ENCODE measurements around the gene TEKT2.

TEKT2 gene

DNA sequence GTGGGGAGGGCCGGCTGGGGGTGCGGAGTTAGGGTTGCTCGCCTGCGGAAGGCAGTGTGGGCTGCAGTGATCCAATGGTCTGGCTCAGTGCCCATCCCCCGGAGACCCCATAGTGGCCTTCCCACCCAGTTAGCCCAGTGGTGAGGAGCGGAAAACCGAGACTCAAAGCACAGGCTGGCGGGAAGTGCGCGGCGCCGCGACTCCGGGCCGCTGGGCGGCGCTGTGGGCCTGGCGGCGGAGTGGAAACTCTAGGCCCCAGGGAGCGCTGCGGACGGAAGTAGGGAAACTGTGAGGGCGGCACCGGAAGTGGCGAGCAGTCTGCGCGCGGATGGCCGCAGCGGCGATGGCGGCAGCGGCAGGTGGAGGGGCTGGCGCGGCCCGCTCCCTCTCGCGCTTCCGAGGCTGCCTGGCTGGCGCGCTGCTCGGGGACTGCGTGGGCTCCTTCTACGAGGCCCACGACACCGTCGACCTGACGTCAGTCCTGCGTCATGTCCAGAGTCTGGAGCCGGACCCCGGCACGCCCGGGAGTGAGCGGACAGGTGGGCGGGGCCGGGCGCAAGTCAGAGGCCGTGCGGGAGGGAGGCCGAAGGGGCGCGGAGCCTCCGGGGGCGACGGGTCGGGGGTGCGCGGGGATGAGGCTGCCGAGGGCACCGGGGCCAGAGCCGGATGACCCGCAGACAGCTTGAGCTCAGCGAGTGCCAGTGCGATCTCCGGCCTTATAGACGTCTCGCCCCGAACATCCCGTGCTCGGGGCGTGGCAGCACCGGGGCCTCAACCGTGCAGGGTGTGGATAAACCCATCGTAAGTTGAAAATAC is 4.9 kb downstream of the TEKT2 start, which contains the start of gene ADPRS (continued):
- TF ChIP-seq, protein P1, sequence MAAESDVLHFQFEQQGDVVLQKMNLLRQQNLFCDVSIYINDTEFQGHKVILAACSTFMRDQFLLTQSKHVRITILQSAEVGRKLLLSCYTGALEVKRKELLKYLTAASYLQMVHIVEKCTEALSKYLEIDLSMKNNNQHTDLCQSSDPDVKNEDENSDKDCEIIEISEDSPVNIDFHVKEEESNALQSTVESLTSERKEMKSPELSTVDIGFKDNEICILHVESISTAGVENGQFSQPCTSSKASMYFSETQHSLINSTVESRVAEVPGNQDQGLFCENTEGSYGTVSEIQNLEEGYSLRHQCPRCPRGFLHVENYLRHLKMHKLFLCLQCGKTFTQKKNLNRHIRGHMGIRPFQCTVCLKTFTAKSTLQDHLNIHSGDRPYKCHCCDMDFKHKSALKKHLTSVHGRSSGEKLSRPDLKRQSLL (tag by site-specific recombination; IDR thresholded peaks at IDR 0.05) = peak; percentile 14; the same call in 1 of the 2 replicates
- TF ChIP-seq ZNF132 (tag by site-specific recombination; IDR thresholded peaks at IDR 0.05; ENCODE audit: borderline replicate concordance) = no peak
- TF ChIP-seq, protein P2, sequence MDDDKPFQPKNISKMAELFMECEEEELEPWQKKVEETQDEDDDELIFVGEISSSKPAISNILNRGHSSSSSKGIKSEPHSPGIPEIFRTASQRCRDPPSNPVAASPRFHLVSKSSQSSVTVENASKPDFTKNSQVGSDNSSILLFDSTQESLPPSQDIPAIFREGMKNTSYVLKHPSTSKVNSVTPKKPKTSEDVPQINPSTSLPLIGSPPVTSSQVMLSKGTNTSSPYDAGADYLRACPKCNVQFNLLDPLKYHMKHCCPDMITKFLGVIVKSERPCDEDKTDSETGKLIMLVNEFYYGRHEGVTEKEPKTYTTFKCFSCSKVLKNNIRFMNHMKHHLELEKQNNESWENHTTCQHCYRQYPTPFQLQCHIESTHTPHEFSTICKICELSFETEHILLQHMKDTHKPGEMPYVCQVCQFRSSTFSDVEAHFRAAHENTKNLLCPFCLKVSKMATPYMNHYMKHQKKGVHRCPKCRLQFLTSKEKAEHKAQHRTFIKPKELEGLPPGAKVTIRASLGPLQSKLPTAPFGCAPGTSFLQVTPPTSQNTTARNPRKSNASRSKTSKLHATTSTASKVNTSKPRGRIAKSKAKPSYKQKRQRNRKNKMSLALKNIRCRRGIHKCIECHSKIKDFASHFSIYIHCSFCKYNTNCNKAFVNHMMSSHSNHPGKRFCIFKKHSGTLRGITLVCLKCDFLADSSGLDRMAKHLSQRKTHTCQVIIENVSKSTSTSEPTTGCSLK (tag by site-specific recombination; IDR thresholded peaks at IDR 0.05) = no peak
- TF ChIP-seq GLIS1 (tag by site-specific recombination; IDR thresholded peaks at IDR 0.05) = peak; percentile 86; the same call in 1 of the 2 replicates
- TF ChIP-seq GLI2 (tag by site-specific recombination; IDR thresholded peaks at IDR 0.05; ENCODE audit: borderline replicate concordance, low read depth) = no peak
- TF ChIP-seq ZSCAN23 (tag by site-specific recombination; IDR thresholded peaks at IDR 0.05) = no peak

DNA sequence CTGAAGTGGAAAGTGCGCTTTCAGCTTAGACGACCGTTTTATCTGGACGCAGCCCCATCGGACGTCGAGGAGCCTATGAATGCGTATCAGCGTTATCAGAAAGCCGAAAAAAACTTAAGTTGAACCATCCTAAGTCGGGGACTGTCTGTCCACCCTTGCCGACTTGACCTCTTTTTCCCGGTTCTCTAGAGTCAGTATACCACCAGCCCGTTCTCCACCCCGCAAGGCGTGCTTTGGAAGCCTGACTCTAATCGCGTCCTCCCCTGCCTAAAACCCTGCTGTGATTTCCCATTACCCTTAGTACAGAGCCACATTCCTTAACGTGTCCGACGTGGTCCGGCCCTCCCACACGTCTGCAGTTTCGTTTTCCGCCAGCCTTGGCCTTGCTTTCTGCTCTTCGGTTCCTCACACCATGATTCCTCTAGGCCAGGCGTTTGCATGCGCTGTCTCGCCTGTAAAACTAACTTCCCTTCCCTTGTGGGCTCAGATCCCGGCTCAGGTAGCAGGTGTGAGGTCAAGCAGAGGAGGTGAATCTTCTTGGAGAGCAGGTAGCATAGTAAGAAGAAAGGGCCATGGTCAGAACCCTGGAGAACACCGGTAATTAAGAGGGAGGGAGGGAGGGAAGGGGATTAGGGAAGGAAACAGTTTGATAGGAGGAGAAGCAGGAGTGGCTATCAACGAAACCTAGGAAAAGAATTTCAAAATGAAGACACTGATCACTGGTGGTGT is 5.7 kb downstream of the TEKT2 start:
- H3K36me3 ChIP-seq (ENCODE audit: control insufficient read depth in 2 of 2, insufficient read depth in 1 of 2, low read length in 2 of 2) = peaks cover 4 to 47% of the 10 kb centered on the region in 2 experiments; a peak in 2 of 3 replicates
- no peaks in the 10 kb centered on the region for H3K9me3 ChIP-seq (ENCODE audit: control insufficient read depth, insufficient read depth, low read depth, low read length)
- no peaks in the 10 kb centered on the region for H3K4me1 ChIP-seq (ENCODE audit: control insufficient read depth, insufficient read depth, low read length)
- CTCF ChIA-PET = interaction anchor here (1.0 to 1.1 kb wide), 3 partner anchors 8 to 206 kb away, joined by 3 to 4 read pairs (median 4); partner anchors contain the start of gene AGO1
- H3K4me3 ChIP-seq (ENCODE audit: low read depth, low read length) = peak overlapping the region; percentile 91
- POLR2A ChIA-PET = no interaction called here
- H3K27ac ChIP-seq (ENCODE audit: extremely low read depth, low read depth, low read length) = peak overlapping the region; percentile 65; the same call in 1 of the 2 replicates
- no peak for TF ChIP-seq BCL11B (tag by site-specific recombination; IDR thresholded peaks at IDR 0.05; ENCODE audit: low read depth)
- no peak for TF ChIP-seq ZNF174 (tag by site-specific recombination; IDR thresholded peaks at IDR 0.05)
- TF ChIP-seq ZNF544 (tag by site-specific recombination; IDR thresholded peaks at IDR 0.05) = no peak
- TF ChIP-seq ZBTB17 (tag by site-specific recombination; IDR thresholded peaks at IDR 0.05) = peak; percentile 15; the same call in 1 of the 2 replicates
- no peak for TF ChIP-seq ZNF791 (tag by site-specific recombination; IDR thresholded peaks at IDR 0.05)
- TF ChIP-seq, protein P3, sequence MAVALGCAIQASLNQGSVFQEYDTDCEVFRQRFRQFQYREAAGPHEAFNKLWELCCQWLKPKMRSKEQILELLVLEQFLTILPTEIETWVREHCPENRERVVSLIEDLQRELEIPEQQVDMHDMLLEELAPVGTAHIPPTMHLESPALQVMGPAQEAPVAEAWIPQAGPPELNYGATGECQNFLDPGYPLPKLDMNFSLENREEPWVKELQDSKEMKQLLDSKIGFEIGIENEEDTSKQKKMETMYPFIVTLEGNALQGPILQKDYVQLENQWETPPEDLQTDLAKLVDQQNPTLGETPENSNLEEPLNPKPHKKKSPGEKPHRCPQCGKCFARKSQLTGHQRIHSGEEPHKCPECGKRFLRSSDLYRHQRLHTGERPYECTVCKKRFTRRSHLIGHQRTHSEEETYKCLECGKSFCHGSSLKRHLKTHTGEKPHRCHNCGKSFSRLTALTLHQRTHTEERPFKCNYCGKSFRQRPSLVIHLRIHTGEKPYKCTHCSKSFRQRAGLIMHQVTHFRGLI (tag by site-specific recombination; IDR thresholded peaks at IDR 0.05) = no peak
- TF ChIP-seq ZNF610 (tag by site-specific recombination; IDR thresholded peaks at IDR 0.05; ENCODE audit: borderline replicate concordance) = no peak
- no peak for TF ChIP-seq SCRT2 (tag by site-specific recombination; IDR thresholded peaks at IDR 0.05)
- no peak for TF ChIP-seq ZSCAN30 (tag by site-specific recombination; IDR thresholded peaks at IDR 0.05)
- no peak for TF ChIP-seq ZNF37A (tag by site-specific recombination; IDR thresholded peaks at IDR 0.05)
- no peak for TF ChIP-seq GLIS1 (tag by site-specific recombination; IDR thresholded peaks at IDR 0.05)
- TF ChIP-seq, protein P4, sequence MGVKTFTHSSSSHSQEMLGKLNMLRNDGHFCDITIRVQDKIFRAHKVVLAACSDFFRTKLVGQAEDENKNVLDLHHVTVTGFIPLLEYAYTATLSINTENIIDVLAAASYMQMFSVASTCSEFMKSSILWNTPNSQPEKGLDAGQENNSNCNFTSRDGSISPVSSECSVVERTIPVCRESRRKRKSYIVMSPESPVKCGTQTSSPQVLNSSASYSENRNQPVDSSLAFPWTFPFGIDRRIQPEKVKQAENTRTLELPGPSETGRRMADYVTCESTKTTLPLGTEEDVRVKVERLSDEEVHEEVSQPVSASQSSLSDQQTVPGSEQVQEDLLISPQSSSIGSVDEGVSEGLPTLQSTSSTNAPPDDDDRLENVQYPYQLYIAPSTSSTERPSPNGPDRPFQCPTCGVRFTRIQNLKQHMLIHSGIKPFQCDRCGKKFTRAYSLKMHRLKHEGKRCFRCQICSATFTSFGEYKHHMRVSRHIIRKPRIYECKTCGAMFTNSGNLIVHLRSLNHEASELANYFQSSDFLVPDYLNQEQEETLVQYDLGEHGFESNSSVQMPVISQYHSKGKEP (tag by site-specific recombination; IDR thresholded peaks at IDR 0.05) = no peak
- no peak for TF ChIP-seq ZNF664 (tag by site-specific recombination; IDR thresholded peaks at IDR 0.05)
- no peak for TF ChIP-seq ZNF114 (tag by site-specific recombination; IDR thresholded peaks at IDR 0.05)
- no peak for TF ChIP-seq ZNF157 (tag by site-specific recombination; IDR thresholded peaks at IDR 0.05)
- TF ChIP-seq PRDM1 (tag by site-specific recombination; IDR thresholded peaks at IDR 0.05) = no peak
- peak; percentile 37 for TF ChIP-seq ZNF335 (tag by site-specific recombination; conservative IDR thresholded peaks at IDR 0.05)
- no peak for TF ChIP-seq ZNF132 (tag by site-specific recombination; IDR thresholded peaks at IDR 0.05; ENCODE audit: borderline replicate concordance)
- TF ChIP-seq ZNF426 (tag by site-specific recombination; IDR thresholded peaks at IDR 0.05) = no peak
- TF ChIP-seq ZNF248 (tag by site-specific recombination; IDR thresholded peaks at IDR 0.05) = no peak
- no peak for TF ChIP-seq ZNF175 (tag by site-specific recombination; IDR thresholded peaks at IDR 0.05)
- TF ChIP-seq EGR2 (tag by site-specific recombination; IDR thresholded peaks at IDR 0.05; ENCODE audit: low read depth) = peak; percentile 47
- TF ChIP-seq ZFP37 (tag by site-specific recombination; IDR thresholded peaks at IDR 0.05) = no peak
- TF ChIP-seq, protein P1 (tag by site-specific recombination; IDR thresholded peaks at IDR 0.05) = no peak

All from HEK293 (cell line).